ENCODE measurements around the gene CFAP58.
"Not testable (repeated sequence)": the region's sequence is repeated elsewhere in the genome, so short reads cannot be mapped to it uniquely, and the experiment has no call there.

The CFAP58 gene

GRCh38 chr10:104437226-104437625, 83.6 kb downstream of the CFAP58 start:
- no peak for DNase-seq (ENCODE audit: low spot score)

- DNase-seq (ENCODE audit: low spot score) = no peak
These were observed 86.6 kb downstream of the CFAP58 start for GRCh38 chr10:104440221-104440620.

DNA sequence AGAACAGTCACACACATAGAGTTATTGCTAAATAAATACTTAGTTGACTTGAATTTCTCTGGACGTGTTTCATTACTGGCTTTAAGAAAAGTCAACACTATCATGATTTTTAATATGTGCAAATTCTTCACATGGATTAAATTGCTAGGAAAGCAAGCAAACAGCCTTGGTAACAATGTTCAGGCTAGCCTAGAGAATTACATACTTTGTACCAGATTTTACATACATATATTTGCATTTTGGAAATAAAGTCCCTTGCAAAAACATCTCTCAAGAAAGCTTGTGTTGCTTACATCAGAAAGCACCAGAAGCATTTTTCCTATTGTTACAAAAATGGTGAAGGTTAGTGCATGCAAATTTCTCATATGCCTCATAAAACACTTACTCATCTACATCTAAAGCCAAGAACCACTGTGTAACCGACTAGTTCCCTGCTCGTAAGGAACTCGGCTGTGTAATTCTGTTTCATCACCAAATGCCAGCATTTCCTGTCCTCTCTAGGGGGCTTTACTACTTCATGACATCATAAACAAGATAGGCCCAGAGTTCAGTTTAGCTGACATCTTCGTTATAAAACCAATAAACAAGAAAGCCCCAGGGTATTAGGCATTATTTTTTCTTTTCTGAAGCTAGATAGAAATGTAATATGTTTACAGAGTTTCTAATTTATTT, 87.8 kb downstream of the CFAP58 start:
- peak; percentile 37 for DNase-seq (ENCODE audit: low spot score)

DNA sequence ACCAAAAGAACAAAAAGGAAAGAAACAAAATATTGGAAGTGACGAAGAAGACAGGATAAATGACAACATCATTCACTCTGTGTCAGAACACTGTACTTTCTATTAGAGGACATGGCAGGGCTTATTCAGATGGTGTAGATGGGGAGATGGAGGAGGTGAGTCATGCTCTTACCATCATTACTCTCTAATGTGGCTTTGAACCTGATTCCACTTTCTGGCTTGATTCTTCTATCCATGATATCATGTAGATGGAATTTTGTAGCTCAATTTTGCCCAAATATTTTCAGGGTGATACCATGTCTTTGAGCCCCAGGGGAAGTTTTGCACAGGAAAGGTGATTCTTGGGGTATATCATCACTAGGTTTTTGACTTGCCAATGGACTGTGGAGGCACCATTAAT, 91.7 kb downstream of the CFAP58 start:
- peak; percentile 45 for DNase-seq (ENCODE audit: low spot score)

DNA sequence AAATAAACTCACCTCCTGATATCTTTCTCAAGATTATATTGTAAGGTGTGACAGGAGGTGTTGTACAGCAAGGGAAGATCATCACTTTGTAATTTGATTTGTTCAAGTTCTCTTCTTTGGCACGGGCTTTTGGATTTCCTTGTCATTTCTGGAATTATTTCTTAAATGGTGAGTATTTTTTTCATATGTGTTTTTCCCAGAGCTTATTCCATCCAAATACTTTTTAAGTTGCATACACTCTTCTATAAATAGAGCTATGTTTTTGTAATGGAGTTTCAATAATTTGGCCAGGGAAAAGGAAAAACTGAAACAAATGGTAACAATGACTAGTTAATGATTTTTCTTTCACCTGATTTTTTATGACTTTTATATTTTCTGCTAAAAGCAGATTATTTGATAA, 92.5 kb downstream of the CFAP58 start:
- DNase-seq (ENCODE audit: low spot score) = no peak

DNA sequence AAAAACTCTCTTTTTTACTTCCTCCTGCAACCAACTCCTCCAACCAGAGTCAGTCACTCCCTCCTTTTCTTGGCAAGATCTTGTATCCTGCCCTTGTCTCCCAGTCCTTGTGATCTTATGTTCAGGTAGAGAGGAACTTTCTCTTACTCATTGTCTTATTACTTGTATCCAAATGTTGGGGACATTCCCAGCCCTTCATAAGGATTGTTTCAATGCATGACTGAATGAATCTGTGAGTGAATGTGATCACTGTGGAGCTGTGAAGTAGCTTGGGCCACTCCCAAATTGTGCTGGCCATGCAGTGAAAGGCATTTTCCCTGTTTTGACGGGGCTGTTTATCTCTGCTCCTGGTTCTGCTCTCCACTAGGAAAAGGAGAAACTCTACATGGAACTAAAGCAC, 93.7 kb downstream of the CFAP58 start:
- DNase-seq (ENCODE audit: low spot score) = no peak

DNA sequence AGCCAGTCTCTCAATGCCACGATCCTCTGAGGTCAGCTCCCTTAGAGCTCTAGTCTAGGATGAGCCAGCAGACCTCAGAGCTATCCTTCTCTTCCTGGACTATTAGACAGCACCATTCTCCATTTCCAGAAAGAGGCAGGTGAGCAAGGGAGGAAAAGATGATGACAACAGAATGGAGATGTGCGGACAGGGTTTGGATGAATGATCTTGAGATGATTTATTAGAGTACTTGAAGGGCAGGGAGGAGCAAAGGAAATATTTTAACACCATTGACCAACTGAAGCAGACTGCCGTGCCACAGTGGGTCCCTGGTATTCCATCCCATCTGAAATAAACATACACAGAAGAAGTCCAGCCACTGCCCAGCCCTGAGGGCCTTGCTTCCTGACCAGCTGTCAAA, 94.3 kb downstream of the CFAP58 start:
- no peak for DNase-seq (ENCODE audit: low spot score)

GRCh38 chr10:104449391-104449790, 95.8 kb downstream of the CFAP58 start:
- DNase-seq (ENCODE audit: low spot score) = no peak

GRCh38 chr10:104450490-104450889, 96.9 kb downstream of the CFAP58 start:
- DNase-seq (ENCODE audit: low spot score) = no peak

GRCh38 chr10:104450954-104451353, 97.3 kb downstream of the CFAP58 start:
- no peak for DNase-seq (ENCODE audit: low spot score)

DNA sequence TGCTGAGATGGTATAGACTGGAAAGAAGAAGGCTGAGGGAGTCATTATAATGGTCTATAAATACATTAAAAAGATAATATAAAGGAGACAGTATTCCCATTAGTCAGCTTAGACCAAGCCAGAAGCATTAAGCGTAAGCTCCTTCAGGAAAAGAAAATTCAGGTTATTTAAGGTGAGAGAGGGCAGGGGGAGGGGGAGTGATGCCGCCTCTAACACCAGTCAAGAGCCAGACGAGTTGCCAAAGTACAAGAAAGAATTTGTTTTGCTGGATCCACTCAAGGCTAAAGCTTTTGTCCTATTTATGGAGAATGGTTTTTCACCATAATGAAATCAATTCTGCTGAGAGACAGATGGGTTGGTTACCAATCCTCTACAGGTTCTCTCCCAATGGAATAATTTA, 99.3 kb downstream of the CFAP58 start:
- DNase-seq (ENCODE audit: low spot score) = no peak

DNA sequence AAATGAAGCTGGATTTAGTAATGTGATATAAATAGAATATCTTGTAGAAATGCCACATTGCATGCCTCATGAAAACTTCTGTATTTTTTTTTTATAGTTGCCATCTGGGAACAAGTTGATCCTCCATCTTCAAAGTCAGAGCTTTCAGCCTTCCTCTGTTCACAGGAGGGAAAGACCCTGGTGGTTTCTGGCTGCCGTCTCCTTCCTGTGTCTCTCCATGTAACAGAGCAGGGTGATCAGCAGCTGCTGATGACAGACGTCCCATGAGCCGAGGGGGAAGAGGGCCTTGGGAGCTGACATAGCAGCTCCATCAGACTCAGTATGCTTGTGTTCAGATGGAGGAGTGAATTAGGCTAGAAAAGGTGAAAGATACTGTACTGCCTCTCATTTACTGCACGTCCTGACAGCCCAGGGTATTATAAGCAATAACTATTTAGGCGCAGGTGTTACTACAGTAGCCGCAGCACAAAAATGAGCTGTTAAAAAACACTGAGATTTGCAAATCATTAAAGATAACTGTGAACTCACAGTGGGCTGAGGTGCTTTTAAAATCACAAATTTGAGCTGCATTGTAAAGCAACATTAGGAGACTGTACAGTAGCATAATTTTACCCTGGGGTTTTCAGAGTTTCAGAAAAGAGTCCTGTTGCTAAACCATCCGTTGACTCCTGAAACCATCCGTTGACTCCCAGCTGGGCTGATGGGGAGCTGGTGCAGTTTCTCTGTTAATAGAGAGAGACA, 103.3 kb downstream of the CFAP58 start:
- DNase-seq (ENCODE audit: low spot score) = no peak

GRCh38 chr10:104457543-104457828, 103.9 kb downstream of the CFAP58 start:
- no peak for DNase-seq (ENCODE audit: low spot score)

GRCh38 chr10:104465575-104465974, 111.9 kb downstream of the CFAP58 start:
- not testable (repeated sequence) for DNase-seq (ENCODE audit: low spot score)

- not testable (repeated sequence) for DNase-seq (ENCODE audit: low spot score)
These were observed 115.2 kb downstream of the CFAP58 start for GRCh38 chr10:104468818-104469217.

DNA sequence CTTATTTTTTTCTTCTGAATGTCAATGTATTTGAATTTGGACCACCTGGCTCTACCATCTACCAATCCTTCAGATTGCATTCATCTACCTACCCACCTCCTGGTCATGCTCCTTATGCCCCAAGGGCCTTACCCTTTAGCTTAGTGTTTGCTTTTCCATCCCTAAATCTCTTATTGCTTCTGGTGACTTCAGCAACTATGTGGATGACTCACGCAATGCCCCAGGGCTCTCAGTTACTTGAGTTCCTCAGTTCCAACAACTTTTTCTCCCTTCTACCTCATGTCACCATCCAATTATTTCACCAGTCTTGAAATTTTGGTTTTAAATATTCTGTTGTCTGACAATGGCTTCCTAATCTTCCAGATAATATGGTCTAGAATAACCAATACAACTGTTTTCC, 118.9 kb downstream of the CFAP58 start:
- no peak for DNase-seq (ENCODE audit: low spot score)

- no peak for DNase-seq (ENCODE audit: low spot score)
These were observed 119.5 kb downstream of the CFAP58 start for GRCh38 chr10:104472957-104473745.

DNA sequence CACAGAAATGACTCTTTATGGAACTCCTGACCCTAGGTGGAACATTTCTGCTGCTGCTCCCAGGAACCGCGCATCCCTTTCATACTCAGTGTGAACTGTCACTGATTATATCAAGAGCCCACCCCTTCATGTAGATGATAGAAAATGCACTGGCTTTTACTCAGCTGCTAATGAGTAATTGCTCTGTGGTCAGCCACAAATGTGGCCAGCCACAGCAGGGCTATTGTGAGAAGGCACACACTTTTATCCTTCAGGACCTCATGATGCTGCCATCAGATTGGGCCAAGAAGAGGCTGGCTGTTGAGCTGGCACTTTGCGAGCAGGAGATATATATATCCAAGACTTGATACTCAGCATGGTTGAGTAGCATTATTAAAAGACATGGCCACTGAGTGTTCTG, 124.7 kb downstream of the CFAP58 start:
- no peak for DNase-seq (ENCODE audit: low spot score)

GRCh38 chr10:104479906-104480593, 126.4 kb downstream of the CFAP58 start:
- DNase-seq (ENCODE audit: low spot score) = no peak

- DNase-seq (ENCODE audit: low spot score) = no peak
These were observed 127.2 kb downstream of the CFAP58 start for GRCh38 chr10:104480797-104481196.

GRCh38 chr10:104483582-104483981, 129.9 kb downstream of the CFAP58 start:
- no peak for DNase-seq (ENCODE audit: low spot score)

- no peak for DNase-seq (ENCODE audit: low spot score)
These were observed 132.0 kb downstream of the CFAP58 start for GRCh38 chr10:104485632-104486031.

- no peak for DNase-seq (ENCODE audit: low spot score)
These were observed 133.2 kb downstream of the CFAP58 start for GRCh38 chr10:104486803-104487202.
